HG03103 (cell line): ENCODE measurements around the gene SYT5.
"Not testable (repeated sequence)": the region's sequence is repeated elsewhere in the genome, so short reads cannot be mapped to it uniquely, and the experiment has no call there.

ENCODE experiments used
- ATAC-seq: cut with Tn5 transposase; IDR thresholded peaks from one replicate; pipeline ENCODE4 v1.9.1; 2021; ENCODE audit warnings: low read depth; ENCODE audit not compliant: unreplicated experiment

Gene SYT5

GRCh38 chr19:55172741-55173140, 7.3 kb downstream of the SYT5 start:
- ATAC-seq: no peak

- ATAC-seq: not testable (repeated sequence)
These were observed 7.8 kb downstream of the SYT5 start for GRCh38 chr19:55172318-55172717.

GRCh38 chr19:55171440-55171839, 8.6 kb downstream of the SYT5 start:
- no peak for ATAC-seq

GRCh38 chr19:55169136-55169535, 11.0 kb downstream of the SYT5 start:
- ATAC-seq: no peak

GRCh38 chr19:55166530-55167268, 13.4 kb downstream of the SYT5 start, which contains the start of gene DNAAF3:
TSS of gene DNAAF3 (minus strand) at chr19:55166613. CDS start at chr19:55166413, 200 bp downstream.
- ATAC-seq: peak; percentile 89

- no peak for ATAC-seq
These were observed 14.0 kb downstream of the SYT5 start for GRCh38 chr19:55165952-55166529.

GRCh38 chr19:55161571-55162322, 18.3 kb downstream of the SYT5 start:
- ATAC-seq: no peak

GRCh38 chr19:55160986-55161365, 19.1 kb downstream of the SYT5 start:
- ATAC-seq: no peak

GRCh38 chr19:55160128-55160985, 19.7 kb downstream of the SYT5 start:
- ATAC-seq: no peak

GRCh38 chr19:55158848-55159749, 21.0 kb downstream of the SYT5 start:
- ATAC-seq: no peak

- ATAC-seq: no peak
These were observed 21.7 kb downstream of the SYT5 start for GRCh38 chr19:55158423-55158822.

GRCh38 chr19:55157064-55157908, 22.8 kb downstream of the SYT5 start, which contains the start of gene TNNI3:
TSS of gene TNNI3 (minus strand) at chr19:55157732. CDS start at chr19:55157589, 143 bp downstream.
- no peak for ATAC-seq

- no peak for ATAC-seq
These were observed 23.7 kb downstream of the SYT5 start for GRCh38 chr19:55156202-55157063.

GRCh38 chr19:55155784-55156183, 24.3 kb downstream of the SYT5 start:
- not testable (repeated sequence) for ATAC-seq

- ATAC-seq: no peak
These were observed 26.3 kb downstream of the SYT5 start for GRCh38 chr19:55153652-55154264.

GRCh38 chr19:55152017-55152416, 28.1 kb downstream of the SYT5 start:
- no peak for ATAC-seq
